ENCODE measurements around the gene PPP2R2C.

Gene PPP2R2C

DNA sequence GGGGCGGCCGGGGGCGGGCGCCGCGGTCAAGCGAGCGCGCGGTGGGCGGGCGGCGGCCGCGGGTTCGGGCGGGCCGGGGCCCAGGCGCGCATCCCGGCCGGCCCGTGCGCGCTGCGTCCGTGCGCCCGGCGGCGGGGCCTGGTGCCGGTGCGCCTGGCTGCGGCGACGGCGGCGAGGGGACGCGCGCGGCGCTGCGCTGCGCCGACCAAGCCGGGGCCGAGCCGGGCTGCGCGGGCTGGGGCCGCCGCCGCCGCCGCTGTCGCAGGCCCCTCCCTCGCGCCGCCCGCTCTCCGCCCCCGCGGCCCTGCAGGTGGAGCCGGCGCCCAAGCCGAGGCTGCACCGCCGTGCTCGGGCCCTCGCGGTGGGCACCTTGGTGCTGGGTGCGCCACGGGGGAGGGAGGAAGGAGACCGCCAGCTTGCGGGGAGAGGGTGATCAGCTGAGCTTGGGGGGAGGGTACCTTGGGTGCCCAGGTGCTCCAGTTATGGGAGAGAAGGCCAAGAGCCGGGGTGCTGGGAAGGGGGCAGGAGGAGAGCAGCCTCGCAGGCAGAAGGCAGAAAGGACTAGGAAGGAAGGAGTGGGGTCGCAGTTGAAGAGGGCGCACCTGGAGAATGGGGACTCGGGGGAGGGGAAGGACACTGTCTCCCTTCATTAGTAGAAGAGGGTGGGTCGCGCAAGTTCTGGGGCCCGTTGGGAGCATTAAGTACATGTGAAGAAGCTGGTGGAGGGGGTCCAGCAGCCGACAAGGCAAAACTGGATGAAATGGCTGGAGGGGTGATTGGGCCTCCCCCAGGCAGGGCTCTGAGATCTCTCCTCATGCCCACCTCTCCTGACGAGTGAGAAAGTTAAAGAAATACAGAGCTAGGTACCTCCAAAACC is at the start of gene PPP2R2C:
Gene PPP2R2C (minus strand): TSS at position 228 of the 877 bp plus-strand sequence. CDS start 385 bp downstream, outside the sequence.
- no peak for DNase-seq (ENCODE audit: low read depth in 2 of 2)

DNA sequence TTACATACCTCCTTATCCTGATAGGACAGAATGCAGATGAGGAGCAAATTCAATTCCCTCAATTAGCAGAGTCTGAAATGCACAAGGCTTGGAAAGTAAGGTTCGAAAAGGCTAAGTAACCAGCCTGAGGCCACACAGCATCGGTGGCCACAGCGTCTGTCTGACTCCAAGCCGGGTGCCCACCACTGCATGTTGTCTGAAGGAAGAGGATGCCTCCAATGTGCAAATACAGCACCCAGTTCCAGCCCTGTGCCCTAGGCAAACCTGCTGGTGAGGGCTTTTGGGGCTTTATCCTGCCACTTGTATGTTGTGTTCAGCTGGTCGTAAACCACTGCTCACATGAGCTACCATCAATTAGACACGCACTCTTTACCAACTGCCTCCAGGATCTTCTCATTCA is 48.6 kb upstream of the PPP2R2C start:
- no peak for DNase-seq (ENCODE audit: low read depth in 2 of 2)

DNA sequence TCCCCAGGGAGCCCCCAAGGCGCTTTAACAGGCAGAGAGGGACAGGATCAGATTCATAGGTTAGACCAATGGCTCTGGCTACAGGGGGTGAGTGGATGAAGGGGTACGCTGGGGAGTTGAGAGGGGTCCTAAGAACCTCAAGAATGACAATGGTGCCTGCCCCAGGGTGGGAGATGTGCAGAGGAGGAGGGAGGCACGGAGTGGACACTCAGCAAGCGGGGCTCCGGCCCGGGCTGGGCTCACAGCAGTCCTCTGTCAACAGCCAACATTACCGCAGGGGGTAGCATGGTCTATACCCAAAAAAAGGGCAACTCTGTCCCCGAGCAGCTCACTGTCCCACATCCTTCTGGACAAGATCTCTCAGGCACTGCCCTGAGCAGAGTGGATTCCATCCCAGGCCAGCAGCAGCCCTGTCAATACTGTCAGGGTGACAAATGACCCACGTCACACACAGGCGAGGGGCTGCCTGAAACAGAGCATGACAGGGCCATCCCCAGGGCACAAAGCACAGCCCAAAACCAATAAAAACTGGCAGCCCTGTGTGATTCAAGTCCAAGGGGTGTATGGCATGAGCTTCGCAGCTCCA is 47.7 kb upstream of the PPP2R2C start:
- no peak for DNase-seq (ENCODE audit: low read depth in 2 of 2)

DNA sequence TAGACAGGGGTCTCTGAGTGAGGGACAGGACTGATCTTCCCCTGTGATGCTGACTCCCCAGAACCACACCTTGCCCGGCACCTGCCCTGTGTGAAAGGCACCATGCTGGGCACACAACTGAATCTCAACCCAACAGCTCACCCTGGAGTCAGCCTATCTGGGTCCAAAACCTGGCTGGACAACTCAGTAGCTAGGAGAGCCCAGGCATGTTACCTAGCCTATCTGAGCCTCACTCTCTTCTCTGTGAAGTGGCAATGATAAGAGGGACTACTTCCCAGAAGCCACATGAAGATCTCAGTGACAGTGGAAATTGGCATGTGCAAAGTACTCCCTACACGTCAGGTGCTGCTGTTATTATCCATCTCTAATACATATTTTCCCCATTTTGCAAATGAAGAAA is 44.8 kb upstream of the PPP2R2C start:
- no peak for DNase-seq (ENCODE audit: low read depth in 2 of 2)

GRCh38 chr4:6516762-6517161 is 44.3 kb upstream of the PPP2R2C start:
- DNase-seq (ENCODE audit: low read depth in 2 of 2) = no peak

- DNase-seq (ENCODE audit: low read depth in 2 of 2) = no peak
Observed at GRCh38 chr4:6516281-6516680, 43.9 kb upstream of the PPP2R2C start.

- DNase-seq (ENCODE audit: low read depth in 2 of 2) = no peak
Observed at GRCh38 chr4:6513678-6514077, 41.3 kb upstream of the PPP2R2C start.

DNA sequence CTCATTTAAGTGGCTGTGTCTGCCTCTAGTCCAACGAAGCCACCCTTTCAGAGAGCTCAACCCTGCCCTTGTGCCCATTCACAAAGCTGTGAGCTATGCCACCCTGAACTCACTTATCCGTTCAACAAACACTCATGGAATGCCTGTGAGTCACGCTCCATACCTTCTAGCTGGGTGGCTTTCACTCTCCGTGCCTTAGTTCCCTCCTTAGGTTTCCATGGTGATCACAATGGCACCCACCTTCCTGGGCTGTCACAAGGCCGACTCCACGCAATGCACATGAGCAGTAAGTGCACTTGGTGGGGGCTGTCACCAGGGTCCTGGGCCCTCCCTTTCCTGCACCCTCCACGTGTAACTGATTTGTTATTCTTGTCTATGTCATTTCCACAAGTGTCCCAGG is 37.2 kb upstream of the PPP2R2C start:
- DNase-seq (ENCODE audit: low read depth in 2 of 2) = no peak

GRCh38 chr4:6507345-6507744 is 34.9 kb upstream of the PPP2R2C start:
- no peak for DNase-seq (ENCODE audit: low read depth in 2 of 2)

- DNase-seq (ENCODE audit: low read depth in 2 of 2) = no peak
Observed at GRCh38 chr4:6506616-6507140, 34.3 kb upstream of the PPP2R2C start.

DNA sequence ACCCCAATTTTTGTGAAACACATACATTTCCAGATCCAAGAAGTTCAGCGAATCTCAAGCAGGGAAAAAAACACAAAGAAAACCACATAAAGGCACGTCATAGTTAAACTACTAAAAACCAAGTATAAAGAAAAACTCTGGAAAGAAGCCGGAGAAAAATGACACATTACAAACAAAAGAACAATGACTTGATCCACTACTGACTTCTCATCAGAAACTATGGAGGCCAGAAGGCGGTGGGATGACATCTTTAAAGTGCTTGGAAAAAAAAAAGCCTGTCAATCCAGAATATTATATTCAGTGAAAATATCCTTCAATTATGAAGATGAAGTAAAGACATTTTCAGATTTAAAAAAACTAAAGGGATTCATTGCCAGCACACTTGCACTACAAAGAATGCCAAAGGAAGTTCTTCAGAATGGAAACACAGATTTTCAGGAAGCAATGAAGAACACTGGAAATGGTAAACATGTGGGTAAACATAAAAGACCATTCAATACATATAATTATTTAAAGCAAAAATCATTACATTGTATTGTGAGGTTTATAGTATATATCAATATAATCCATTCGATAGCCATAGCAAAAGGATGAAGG is 32.6 kb upstream of the PPP2R2C start:
- no peak for DNase-seq (ENCODE audit: low read depth in 2 of 2)

- no peak for DNase-seq (ENCODE audit: low read depth in 2 of 2)
Observed at GRCh38 chr4:6502747-6503465, 30.5 kb upstream of the PPP2R2C start.

DNA sequence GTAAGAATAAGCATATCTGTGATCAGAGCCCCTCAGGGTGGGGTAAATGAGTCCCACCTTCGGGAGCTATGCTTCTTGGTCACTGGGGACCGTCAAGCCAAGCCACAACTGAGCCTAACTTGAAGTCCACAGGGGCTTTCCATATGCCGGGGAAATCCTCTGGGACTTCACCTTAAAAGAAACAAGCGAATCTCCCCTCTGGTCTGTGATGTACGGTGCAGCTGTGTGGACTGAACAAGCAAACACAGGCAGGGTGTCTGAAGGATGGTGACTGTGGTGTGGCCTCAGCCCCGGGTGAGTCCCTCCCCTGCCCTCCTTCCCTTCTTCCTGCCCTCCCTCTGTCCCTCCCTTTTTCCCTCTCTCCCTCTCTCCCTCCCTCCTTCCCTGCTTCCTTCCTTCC is 29.7 kb upstream of the PPP2R2C start:
- DNase-seq (ENCODE audit: low read depth in 2 of 2) = no peak

DNA sequence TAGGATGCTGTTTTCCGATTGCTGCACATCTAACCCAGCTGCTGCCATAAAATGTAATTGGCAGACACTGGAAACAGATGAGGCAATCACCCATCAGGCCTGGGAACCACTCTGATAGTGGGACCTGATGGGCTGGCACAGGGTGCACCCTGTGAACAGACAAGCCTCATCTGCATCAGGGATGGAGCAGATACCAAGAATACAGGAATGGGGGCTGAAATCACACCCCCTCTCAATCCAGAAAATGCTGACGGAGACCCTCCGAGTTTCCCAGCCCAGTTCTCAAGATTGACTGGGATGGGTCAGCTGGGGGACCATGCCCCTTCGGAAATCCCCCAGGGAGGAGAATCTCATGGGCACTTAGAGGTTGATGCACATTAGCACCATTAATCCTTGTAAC is 28.8 kb upstream of the PPP2R2C start:
- no peak for DNase-seq (ENCODE audit: low read depth in 2 of 2)

- no peak for DNase-seq (ENCODE audit: low read depth in 2 of 2)
Observed at GRCh38 chr4:6500481-6501140, 28.2 kb upstream of the PPP2R2C start.

- no peak for DNase-seq (ENCODE audit: low read depth in 2 of 2)
Observed at GRCh38 chr4:6499238-6499600, 26.8 kb upstream of the PPP2R2C start.

GRCh38 chr4:6498511-6499237 is 26.3 kb upstream of the PPP2R2C start:
- DNase-seq (ENCODE audit: low read depth in 2 of 2) = no peak

DNA sequence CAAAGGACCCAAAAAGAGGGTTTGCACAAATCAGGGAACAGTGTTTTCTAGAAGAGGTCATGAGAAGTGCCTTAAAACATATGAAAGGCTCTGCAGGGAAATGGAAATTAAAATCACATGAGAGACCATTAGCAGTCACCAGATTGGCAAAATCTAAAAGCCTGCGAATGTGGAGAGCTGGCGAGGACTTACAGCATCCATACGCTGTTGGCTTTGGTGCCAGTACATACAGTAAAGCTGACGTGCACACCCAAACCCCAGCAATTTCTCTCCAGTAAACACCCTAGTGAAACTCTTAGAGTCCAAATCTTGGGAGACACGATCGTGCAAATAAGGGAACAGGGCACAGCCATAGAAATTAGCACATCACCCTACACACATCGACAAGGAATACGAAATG is 25.4 kb upstream of the PPP2R2C start:
- no peak for DNase-seq (ENCODE audit: low read depth in 2 of 2)

DNA sequence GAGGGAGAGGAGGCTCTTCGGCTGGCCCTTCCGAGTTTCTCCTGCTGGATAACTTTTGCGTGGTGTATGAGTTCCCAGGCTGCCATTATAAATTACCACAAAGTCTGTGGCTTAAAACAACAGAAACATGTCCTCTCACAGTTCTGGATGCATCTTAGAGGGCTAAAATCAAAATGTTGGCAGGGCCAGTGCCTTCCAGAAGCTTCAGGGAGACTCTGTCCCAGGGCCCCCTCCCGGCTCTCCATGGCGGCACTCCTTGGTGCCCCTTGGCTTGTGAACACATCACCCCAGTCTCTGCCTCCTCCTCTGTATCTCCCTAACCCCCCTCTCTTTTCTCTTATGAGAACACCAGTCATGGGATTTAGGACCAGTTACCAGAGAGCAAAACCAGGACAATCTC is 23.3 kb upstream of the PPP2R2C start:
- no peak for DNase-seq (ENCODE audit: low read depth in 2 of 2)

DNA sequence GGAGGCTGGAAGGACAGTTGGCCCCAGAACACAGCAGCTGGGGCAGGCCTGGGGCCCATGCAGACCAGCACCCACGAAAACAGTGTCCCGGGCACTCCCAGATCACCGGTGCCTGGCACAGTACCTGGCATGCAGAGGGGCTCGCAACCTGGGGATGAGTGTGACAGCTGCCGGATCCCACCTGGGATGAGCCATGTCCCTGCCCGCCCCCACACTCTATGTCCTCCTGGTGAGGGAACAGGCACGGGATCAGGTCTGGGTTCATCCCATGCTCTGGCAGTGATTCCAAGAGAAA is 22.8 kb upstream of the PPP2R2C start:
- no peak for DNase-seq (ENCODE audit: low read depth in 2 of 2)
